ENCODE results near the gene ANKRD33B. TPM values are rescaled to one million over a fixed set of nuclear protein-coding genes. Genes with fewer than 3 reads are reported as not detected.

The ANKRD33B gene
- total and polyA plus RNA-seq, 9 of the 15 experiments (the other 6 are each of a cell fraction or from before 2014, with no cell fraction given), result 0.10 to 1.7 (median 0.40) TPM

GRCh38 chr5:10595672-10596309, 31.9 kb downstream of the ANKRD33B start:
- H3K36me3 ChIP-seq (ENCODE audit: control insufficient read depth, insufficient read depth, low read length), result no peaks in the 10 kb centered on the region
- no peaks in the 10 kb centered on the region for H3K9me1 ChIP-seq (ENCODE audit: control insufficient read depth, insufficient read depth, low read length)
- DNase-seq (ENCODE audit: extremely low read depth in 1 of 4, low spot score in 3 of 4), result peak in 2 of 4 experiments; percentile 69 to 74
- peak overlapping the region; percentile 77 for H3K4me2 ChIP-seq (ENCODE audit: insufficient read depth, low read length)
- CTCF ChIA-PET (ENCODE audit: low intra/inter-chr PET ratio), result interaction anchor here (0.6 kb wide), 1 partner anchor 12 kb away, joined by 4 read pairs; no protein-coding TSS in a partner anchor
- no peaks in the 10 kb centered on the region for H4K20me1 ChIP-seq (replicated peaks; ENCODE audit: control insufficient read depth, insufficient read depth, low read length)
- H3K9me3 ChIP-seq (replicated peaks; ENCODE audit: control insufficient read depth, insufficient read depth, low read depth, low read length), result no peaks in the 10 kb centered on the region
- ATAC-seq, result peak; percentile 65
- POLR2A ChIA-PET, result no interaction called here
- peaks cover 20 to 35% of the 10 kb centered on the region in 2 experiments for H3K4me1 ChIP-seq (replicated peaks in 1 of 2; ENCODE audit: control insufficient read depth in 2 of 2, insufficient read depth in 2 of 2, low read length in 2 of 2)
- in situ Hi-C loops (cut with MboI), result no loop called here
- no peaks in the 10 kb centered on the region for H3K79me2 ChIP-seq (ENCODE audit: control insufficient read depth, insufficient read depth, low read length)
- no TSS peak for BruUV-seq (replicated peaks)
- H3K27ac ChIP-seq (ENCODE audit: extremely low read depth, low read depth, low read length), result peak overlapping the region; percentile 50; the same call in 2 of the 3 replicates
- H3K9ac ChIP-seq (ENCODE audit: insufficient read depth in 1 of 2, low read depth in 2 of 2, low read length in 2 of 2), result peak overlapping the region; percentile 7 to 44; a peak in 3 of 4 replicates
- H3K27me3 ChIP-seq (ENCODE audit: control insufficient read depth in 2 of 2, insufficient read depth in 2 of 2, low read length in 2 of 2), result no peaks in the 10 kb centered on the region
- 11% methylated on average over 8 of the region's 8 CpGs for WGBS (ENCODE audit: insufficient coverage, low coverage, missing lambda C conversion rate)
- peak; percentile 64 for FAIRE-seq
- peak overlapping the region; percentile 84 for H2AFZ ChIP-seq (ENCODE audit: low read depth, low read length)
- peak overlapping the region; percentile 1; the same call in 1 of the 2 replicates for H3K4me3 ChIP-seq
- intact Hi-C loops (cut with micrococcal nuclease), result no loop called here
- TF ChIP-seq GTF3C2 (IDR thresholded peaks at IDR 0.05; ENCODE audit: borderline replicate concordance, extremely low read depth, insufficient read length) (no peak), HNRNPUL1 (IDR thresholded peaks at IDR 0.05; ENCODE audit: low read length) (no peak), ATF7 (IDR thresholded peaks at IDR 0.05) (peak; percentile 76; the same call in 1 of the 2 replicates), PRDM10 (IDR thresholded peaks at IDR 0.05; ENCODE audit: partially characterized antibody) (peak; percentile 8), NCOR1 (IDR thresholded peaks at IDR 0.05) (no peak), ZNF57 (CRISPR knock-in tag; IDR thresholded peaks at IDR 0.05) (no peak), TEAD1 (CRISPR knock-in tag; IDR thresholded peaks at IDR 0.05) (0 out of 4 replicates have a peak, but pooled peaks of 1 of the 2 experiments have one; percentile 7), ZNF311 (CRISPR knock-in tag; IDR thresholded peaks at IDR 0.05) (no peak), ZNF584 (CRISPR knock-in tag; IDR thresholded peaks at IDR 0.05; ENCODE audit: low read depth) (0 out of 2 replicates have a peak, but pooled peaks have one; percentile 41), ZNF354B (CRISPR knock-in tag; IDR thresholded peaks at IDR 0.05) (no peak), ERF (CRISPR knock-in tag; IDR thresholded peaks at IDR 0.05) (no peak), ZNF212 (CRISPR knock-in tag; IDR thresholded peaks at IDR 0.05) (no peak)
- TF ChIP-seq, protein P1, sequence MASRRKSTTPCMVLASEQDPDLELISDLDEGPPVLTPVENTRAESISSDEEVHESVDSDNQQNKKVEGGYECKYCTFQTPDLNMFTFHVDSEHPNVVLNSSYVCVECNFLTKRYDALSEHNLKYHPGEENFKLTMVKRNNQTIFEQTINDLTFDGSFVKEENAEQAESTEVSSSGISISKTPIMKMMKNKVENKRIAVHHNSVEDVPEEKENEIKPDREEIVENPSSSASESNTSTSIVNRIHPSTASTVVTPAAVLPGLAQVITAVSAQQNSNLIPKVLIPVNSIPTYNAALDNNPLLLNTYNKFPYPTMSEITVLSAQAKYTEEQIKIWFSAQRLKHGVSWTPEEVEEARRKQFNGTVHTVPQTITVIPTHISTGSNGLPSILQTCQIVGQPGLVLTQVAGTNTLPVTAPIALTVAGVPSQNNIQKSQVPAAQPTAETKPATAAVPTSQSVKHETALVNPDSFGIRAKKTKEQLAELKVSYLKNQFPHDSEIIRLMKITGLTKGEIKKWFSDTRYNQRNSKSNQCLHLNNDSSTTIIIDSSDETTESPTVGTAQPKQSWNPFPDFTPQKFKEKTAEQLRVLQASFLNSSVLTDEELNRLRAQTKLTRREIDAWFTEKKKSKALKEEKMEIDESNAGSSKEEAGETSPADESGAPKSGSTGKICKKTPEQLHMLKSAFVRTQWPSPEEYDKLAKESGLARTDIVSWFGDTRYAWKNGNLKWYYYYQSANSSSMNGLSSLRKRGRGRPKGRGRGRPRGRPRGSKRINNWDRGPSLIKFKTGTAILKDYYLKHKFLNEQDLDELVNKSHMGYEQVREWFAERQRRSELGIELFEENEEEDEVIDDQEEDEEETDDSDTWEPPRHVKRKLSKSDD (conservative IDR thresholded peaks at IDR 0.05; ENCODE audit: low read length), result no peak

Measured in K562 (cell line).